ENCODE data around the gene GJD3. TPM values are rescaled to one million over a fixed set of nuclear protein-coding genes. Genes with fewer than 3 reads are reported as not detected.

GJD3 gene
- total RNA-seq, 1 donor from 2014 or later = 0.44 TPM

DNA sequence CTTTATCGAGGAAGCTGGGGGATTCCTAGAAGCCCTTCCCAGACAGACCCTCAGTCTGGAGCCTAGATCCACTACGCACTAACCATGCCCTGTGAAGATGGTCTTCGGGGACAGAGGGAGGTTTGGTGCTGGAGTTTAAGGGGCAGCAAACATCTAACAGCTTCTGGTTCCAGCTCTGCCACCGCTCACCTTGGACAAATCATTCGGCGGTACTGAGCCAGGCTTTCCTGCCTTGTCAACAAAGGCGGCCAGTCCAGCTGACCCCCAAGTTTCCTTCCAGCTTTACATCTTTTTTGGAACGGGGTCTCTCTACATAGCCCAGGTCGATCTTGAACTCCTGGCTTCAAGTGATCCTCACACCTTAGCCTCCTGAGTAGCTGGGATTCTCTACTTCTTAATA, 369 bp upstream of the GJD3 start:
- Mint-ChIP-seq H3K27me3 (ENCODE audit: insufficient read depth) (peaks cover 1% of the 10 kb centered on the region), H3K4me1 (ENCODE audit: low read depth) (peaks cover 5% of the 10 kb centered on the region), H3K4me3 (peak overlapping the region; percentile 78), H3K9me3 (no peaks in the 10 kb centered on the region), H3K27ac (no peak overlapping the region), H3K36me3 (ENCODE audit: low read depth) (no peaks in the 10 kb centered on the region)
- intact Hi-C loops (cut with micrococcal nuclease) = no loop called here
- no peak for DNase-seq (ENCODE audit: low spot score)

DNA sequence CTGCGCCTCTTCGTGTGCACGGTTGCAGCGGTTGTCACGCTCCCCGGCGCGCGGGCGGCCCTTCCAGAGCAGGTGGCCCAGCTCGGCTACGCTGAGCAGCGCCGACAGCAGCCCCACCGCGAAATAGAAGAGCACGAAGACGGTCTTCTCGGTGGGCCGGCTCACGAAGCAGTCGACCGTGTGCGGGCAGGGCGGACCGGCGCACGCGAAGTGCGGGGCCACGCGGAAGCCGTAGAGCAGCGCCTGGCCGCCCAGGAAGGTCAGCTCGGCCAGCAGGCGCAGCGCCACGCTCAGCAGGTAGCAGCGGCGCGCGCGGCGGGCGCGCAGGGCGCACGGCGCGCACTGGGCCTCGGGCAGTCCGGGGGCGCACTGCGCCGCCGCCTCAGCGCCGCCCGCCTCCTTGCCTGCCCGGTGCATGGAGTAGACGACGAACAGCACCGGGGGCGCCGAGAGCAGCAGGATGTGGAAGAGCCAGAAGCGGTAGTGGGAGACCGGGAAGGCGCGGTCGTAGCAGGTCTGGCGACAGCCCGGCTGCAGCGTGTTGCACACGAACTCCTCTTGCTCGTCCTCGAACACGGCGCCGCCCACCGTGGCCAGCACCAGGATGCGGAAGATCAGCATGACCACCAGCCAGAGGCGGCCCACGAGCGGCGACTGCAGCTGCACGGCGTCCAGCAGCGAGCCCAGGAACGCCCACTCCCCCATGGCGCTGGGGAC, 1.3 kb downstream of the GJD3 start:
- H3K36me3 Mint-ChIP-seq (ENCODE audit: low read depth) = no peaks in the 10 kb centered on the region
- peak; percentile 14 for DNase-seq (ENCODE audit: low spot score)
- H3K9me3 Mint-ChIP-seq = no peaks in the 10 kb centered on the region
- peaks cover 10% of the 10 kb centered on the region for H3K4me1 Mint-ChIP-seq (ENCODE audit: low read depth)
- peak overlapping the region; percentile 78 for H3K4me3 Mint-ChIP-seq
- peaks cover 1% of the 10 kb centered on the region for H3K27me3 Mint-ChIP-seq (ENCODE audit: insufficient read depth)
- H3K27ac Mint-ChIP-seq = no peak overlapping the region
- intact Hi-C loops (cut with micrococcal nuclease) = loop anchor here (2.0 kb wide), 1 partner anchor 32 kb away; no protein-coding TSS in a partner anchor

DNA sequence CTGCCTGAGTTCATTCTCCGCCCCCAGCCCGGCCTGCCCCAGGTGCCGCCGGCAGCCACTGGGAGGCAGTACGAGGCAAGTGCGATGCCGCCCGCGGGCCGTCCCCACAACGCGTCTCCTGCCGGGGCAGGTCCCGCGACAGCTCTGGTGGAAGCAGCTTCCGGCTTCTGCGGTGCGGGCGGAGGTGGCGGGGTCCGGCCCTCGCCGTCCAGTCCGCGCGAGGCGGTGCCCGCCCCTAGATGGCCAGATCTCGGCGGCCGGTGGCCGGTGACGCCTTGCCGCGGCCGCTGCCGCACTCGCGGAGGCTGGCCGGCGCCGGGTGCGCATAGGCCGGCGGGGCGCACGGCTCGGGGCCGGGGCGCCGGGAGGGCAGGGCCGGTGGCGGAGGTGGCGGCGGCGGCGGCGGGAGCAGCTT, 1.8 kb downstream of the GJD3 start:
- DNase-seq (ENCODE audit: low spot score) = peak; percentile 85
- peak overlapping the region; percentile 77 for H3K4me3 Mint-ChIP-seq

DNA sequence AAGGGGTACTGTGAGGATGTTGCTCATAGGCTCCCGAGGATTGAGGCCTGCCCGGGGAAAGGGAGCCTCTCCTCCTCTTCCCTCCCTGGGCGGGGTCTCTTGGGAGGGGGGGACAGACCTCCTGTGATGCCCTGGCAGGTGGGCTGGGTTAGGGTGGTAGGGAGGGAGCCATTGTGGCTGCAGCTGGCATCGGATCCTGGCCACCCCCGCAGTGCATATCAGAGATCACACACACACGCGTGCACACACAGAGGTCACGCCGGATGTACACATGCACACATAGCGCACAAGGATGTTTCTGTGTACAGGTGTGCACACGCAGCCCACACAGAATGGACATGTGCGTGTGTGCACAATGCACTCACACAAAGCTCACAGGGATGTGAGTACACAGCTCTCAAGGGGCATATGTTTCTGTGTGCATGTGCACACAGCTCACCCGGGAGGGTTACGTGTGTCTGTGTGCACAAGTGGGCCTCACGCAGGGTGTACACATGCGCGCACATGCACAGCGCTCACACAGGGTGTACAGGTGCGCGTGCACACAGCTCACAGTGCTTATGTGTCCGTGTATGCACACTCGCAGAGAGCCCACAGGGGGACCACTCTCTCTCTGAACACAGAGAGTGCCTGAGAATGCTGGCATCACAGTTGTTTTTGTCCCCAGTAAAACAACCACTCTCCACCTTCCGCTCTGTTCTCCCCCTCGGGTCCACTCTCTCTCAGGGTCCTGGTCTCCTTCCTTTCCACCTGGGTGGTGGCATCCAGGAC, 2.4 kb downstream of the GJD3 start:
- H3K4me3 Mint-ChIP-seq = peak overlapping the region; percentile 77
- no peak for DNase-seq (ENCODE audit: low spot score)
- H3K36me3 Mint-ChIP-seq (ENCODE audit: low read depth) = no peaks in the 10 kb centered on the region
- no peaks in the 10 kb centered on the region for H3K9me3 Mint-ChIP-seq
- peak overlapping the region; percentile 84 for H3K27ac Mint-ChIP-seq
- H3K27me3 Mint-ChIP-seq (ENCODE audit: insufficient read depth) = peaks cover 1% of the 10 kb centered on the region
- peaks cover 14% of the 10 kb centered on the region for H3K4me1 Mint-ChIP-seq (ENCODE audit: low read depth)
- intact Hi-C loops (cut with micrococcal nuclease) = loop anchor here (1.0 to 2.0 kb wide), 5 partner anchors 33 to 198 kb away; no protein-coding TSS in a partner anchor

More for the DNA sequence above, 1.8 kb downstream of the GJD3 start:
- peak overlapping the region; percentile 84 for H3K27ac Mint-ChIP-seq
- no peaks in the 10 kb centered on the region for H3K36me3 Mint-ChIP-seq (ENCODE audit: low read depth)
- H3K27me3 Mint-ChIP-seq (ENCODE audit: insufficient read depth) = peaks cover 1% of the 10 kb centered on the region
- intact Hi-C loops (cut with micrococcal nuclease) = loop anchor here (1.0 to 2.0 kb wide), 5 partner anchors 32 to 198 kb away; no protein-coding TSS in a partner anchor
- no peaks in the 10 kb centered on the region for H3K9me3 Mint-ChIP-seq
- peaks cover 14% of the 10 kb centered on the region for H3K4me1 Mint-ChIP-seq (ENCODE audit: low read depth)

DNA sequence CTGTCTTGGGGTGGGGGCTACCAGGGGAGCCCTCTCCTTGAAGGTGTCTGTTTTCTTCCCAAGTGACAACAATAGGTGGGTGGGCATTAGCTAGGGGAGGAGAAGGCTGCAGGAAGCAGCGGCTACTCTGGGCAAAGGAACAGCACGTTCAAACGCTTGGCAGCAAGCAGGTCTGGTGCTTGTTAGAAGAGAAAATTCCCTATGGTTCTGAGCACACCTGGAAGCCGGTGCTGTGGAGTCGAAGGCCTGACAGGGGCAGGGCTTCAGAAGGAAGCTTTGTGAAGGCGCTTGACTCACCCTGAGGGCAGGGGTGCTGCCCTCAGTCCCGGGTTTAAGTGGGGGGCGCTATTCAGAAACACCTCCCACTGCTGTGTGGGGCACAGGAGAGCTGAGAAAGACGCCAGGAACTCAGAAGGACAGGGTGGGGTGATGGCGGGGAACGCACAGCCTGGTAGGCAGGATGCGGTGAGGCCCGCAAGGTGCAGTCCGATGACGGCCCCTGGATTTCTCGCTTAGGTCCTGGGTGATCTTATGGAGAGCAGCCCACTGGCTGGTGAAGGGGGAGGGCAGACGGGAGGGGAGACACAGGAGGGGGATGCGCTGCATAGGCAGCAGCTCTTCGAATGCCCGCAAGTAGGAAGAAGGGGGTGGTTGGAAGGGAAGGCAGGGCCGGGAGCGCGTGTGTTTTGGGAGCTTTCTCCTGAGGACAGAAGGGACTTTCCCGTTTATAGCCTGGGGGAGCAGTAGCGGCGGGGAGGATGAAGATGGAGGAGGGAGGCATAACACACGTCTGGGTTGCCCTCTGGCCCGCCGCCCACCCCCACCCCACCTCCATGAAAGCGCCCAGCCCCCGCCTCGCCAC, 3.2 kb downstream of the GJD3 start:
- H3K4me1 Mint-ChIP-seq (ENCODE audit: low read depth) = peaks cover 14% of the 10 kb centered on the region
- no peak for DNase-seq (ENCODE audit: low spot score)
- peaks cover 1% of the 10 kb centered on the region for H3K27me3 Mint-ChIP-seq (ENCODE audit: insufficient read depth)
- no peak overlapping the region for H3K27ac Mint-ChIP-seq
- no peaks in the 10 kb centered on the region for H3K36me3 Mint-ChIP-seq (ENCODE audit: low read depth)
- intact Hi-C loops (cut with micrococcal nuclease) = no loop called here
- peak overlapping the region; percentile 59 for H3K4me3 Mint-ChIP-seq
- H3K9me3 Mint-ChIP-seq = no peaks in the 10 kb centered on the region

DNA sequence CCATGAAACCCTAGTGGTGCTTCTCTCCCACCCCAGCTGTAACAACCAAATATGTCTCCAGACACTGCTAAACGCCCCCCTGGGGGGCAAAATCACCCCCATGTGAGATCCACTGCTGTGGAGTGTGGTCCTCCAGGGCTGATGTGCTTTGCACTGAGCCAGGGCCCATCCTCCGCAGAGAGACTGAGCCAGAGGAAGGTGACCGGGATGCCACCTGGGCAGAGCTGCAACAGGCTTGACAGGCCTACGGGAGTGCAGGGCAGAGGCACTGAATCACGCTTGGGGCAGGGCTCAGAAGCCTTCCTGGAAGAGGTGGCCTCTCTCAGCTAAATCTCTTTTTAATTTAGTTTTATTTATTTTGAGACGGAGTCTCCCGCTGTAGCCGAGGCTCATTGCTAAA, 4.4 kb downstream of the GJD3 start:
- H3K4me1 Mint-ChIP-seq (ENCODE audit: low read depth) = peaks cover 14% of the 10 kb centered on the region
- H3K27me3 Mint-ChIP-seq (ENCODE audit: insufficient read depth) = peaks cover 1% of the 10 kb centered on the region
- H3K36me3 Mint-ChIP-seq (ENCODE audit: low read depth) = peaks cover 5% of the 10 kb centered on the region
- no peak overlapping the region for H3K27ac Mint-ChIP-seq
- H3K9me3 Mint-ChIP-seq = no peaks in the 10 kb centered on the region
- H3K4me3 Mint-ChIP-seq = no peak overlapping the region
- no peak for DNase-seq (ENCODE audit: low spot score)
- intact Hi-C loops (cut with micrococcal nuclease) = no loop called here

DNA sequence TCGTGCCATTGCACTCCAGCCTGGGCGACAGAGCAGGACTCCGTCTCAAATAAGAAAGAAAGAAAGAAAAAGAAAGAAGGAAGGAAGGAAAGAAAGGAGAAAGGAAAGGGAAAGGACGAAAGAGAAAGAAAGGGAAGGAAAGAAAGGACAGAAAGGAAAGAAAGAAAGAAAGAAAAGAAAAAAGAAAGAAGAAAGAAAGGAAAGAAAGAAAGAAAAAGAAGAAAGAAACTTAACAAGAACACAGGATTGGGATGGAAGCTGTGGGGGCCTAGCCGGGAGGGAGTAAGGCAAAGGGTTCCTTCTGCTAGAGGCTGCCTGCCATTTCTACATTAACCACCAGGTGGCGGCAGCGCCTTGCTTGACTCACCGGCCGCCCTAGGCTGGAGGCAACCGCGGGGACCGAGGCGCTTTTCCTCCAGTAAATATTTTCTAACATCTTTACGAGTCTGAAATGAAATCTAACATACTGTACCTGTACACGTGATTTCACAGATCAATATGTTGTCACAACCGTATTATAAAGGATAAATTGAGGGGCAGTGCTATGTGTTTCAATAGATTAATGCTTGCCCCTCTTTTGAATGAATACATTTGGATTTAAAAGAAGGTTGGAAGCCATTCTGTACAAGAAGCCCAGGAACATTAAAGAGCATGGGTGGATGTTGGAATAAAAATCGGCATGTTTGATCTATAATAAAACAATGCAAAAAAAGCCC, 6.1 kb downstream of the GJD3 start:
- peaks cover 5% of the 10 kb centered on the region for H3K36me3 Mint-ChIP-seq (ENCODE audit: low read depth)
- H3K4me1 Mint-ChIP-seq (ENCODE audit: low read depth) = peaks cover 14% of the 10 kb centered on the region
- peaks cover 1% of the 10 kb centered on the region for H3K27me3 Mint-ChIP-seq (ENCODE audit: insufficient read depth)
- H3K9me3 Mint-ChIP-seq = no peaks in the 10 kb centered on the region
- no peak overlapping the region for H3K27ac Mint-ChIP-seq
- peak overlapping the region; percentile 52 for H3K4me3 Mint-ChIP-seq
- peak; percentile 76 for DNase-seq (ENCODE audit: low spot score)
- intact Hi-C loops (cut with micrococcal nuclease) = loop anchor here (1.0 to 5.0 kb wide), 8 partner anchors 32 to 264 kb away; partner anchors contain the start of gene IGFBP4

DNA sequence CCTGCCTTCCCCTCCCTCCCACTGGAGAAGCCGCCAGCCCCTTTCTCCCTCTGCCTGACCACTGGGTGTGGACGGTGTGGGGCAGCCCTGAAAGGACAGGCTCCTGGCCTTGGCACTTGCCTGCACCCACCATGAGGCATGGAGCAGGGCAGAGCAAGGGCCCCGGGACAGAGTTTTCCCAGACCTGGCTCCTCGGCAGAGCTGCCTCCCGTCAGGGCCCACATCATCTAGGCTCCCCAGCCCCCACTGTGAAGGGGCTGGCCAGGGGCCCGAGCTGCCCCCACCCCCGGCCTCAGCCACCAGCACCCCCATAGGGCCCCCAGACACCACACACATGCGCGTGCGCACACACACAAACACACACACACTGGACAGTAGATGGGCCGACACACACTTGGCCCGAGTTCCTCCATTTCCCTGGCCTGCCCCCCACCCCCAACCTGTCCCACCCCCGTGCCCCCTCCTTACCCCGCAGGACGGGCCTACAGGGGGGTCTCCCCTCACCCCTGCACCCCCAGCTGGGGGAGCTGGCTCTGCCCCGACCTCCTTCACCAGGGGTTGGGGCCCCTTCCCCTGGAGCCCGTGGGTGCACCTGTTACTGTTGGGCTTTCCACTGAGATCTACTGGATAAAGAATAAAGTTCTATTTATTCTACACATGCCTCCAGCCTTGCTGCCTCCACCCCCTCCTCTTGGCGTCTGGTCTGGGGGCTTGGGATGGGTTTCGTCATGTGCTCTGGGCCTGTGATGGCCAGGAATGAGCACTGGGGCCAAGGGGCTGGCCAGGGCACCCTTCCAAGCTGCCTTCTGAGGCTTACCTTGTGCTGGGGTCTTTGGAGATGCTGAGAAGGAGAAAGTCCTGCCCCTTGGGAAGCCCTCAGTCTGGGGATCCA, 7.3 kb downstream of the GJD3 start:
- DNase-seq (ENCODE audit: low spot score) = no peak
- H3K27me3 Mint-ChIP-seq (ENCODE audit: insufficient read depth) = no peaks in the 10 kb centered on the region
- H3K9me3 Mint-ChIP-seq = no peaks in the 10 kb centered on the region
- no peak overlapping the region for H3K4me3 Mint-ChIP-seq
- intact Hi-C loops (cut with micrococcal nuclease) = loop anchor here (5.0 kb wide), 3 partner anchors 40 to 265 kb away; no protein-coding TSS in a partner anchor
- peaks cover 18% of the 10 kb centered on the region for H3K4me1 Mint-ChIP-seq (ENCODE audit: low read depth)
- no peak overlapping the region for H3K27ac Mint-ChIP-seq
- peaks cover 9% of the 10 kb centered on the region for H3K36me3 Mint-ChIP-seq (ENCODE audit: low read depth)

DNA sequence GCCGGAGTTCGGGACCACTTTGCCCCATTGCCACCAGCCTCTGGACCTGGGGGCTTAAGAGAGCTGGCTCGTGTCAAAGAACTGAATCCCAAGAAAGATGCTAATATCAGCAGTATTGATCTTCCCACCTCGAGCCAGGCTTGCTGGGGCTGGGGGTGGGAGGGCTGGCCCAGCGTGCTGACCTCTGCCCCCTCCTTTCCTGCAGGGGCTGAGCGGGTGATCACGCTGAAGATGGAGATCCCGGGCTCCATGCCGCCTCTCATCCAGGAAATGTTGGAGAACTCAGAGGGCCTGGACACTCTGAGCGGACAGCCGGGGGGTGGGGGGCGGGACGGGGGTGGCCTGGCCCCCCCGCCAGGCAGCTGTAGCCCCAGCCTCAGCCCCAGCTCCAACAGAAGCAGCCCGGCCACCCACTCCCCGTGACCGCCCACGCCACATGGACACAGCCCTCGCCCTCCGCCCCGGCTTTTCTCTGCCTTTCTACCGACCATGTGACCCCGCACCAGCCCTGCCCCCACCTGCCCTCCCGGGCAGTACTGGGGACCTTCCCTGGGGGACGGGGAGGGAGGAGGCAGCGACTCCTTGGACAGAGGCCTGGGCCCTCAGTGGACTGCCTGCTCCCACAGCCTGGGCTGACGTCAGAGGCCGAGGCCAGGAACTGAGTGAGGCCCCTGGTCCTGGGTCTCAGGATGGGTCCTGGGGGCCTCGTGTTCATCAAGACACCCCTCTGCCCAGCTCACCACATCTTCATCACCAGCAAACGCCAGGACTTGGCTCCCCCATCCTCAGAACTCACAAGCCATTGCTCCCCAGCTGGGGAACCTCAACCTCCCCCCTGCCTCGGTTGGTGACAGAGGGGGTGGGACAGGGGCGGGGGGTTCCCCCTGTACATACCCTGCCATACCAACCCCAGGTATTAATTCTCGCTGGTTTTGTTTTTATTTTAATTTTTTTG, 8.5 kb downstream of the GJD3 start:
- intact Hi-C loops (cut with micrococcal nuclease) = loop anchor here (1.0 to 5.0 kb wide), 4 partner anchors 39 to 266 kb away; no protein-coding TSS in a partner anchor
- Mint-ChIP-seq H3K9me3 (no peaks in the 10 kb centered on the region), H3K27me3 (ENCODE audit: insufficient read depth) (no peaks in the 10 kb centered on the region), H3K36me3 (ENCODE audit: low read depth) (peaks cover 15% of the 10 kb centered on the region), H3K27ac (no peak overlapping the region), H3K4me3 (no peak overlapping the region), H3K4me1 (ENCODE audit: low read depth) (peaks cover 18% of the 10 kb centered on the region)
- DNase-seq (ENCODE audit: low spot score) = no peak

DNA sequence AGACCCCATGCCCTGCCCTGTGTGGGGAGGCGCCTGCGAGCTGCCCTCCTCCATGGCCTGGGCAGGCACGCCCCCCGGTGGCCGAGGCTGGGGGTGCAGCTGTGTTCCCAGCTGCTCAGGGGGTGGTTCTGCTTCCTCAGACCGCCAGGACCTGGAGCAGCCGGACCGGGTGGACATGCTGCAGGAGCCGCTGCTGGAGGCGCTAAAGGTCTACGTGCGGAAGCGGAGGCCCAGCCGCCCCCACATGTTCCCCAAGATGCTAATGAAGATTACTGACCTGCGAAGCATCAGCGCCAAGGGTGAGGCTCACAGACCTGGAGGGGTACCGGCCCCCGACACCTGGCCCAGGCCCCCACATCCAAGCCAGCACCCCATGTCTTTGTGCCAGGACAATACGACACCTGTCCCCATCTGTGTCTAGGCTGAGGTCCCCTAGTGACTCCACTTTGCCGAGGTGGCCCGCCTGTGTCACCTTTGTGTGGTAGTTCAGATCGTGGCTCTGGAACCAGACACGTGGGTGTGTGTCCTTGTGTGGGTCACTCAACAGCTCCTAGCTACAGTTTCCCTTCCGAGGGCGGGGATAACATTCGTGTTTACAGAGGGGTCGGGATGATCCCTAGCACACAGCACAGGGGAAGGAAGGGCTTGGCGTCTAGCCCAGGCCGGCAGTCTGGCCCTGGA, 9.3 kb downstream of the GJD3 start:
- Mint-ChIP-seq H3K4me1 (ENCODE audit: low read depth) (peaks cover 20% of the 10 kb centered on the region), H3K36me3 (ENCODE audit: low read depth) (peaks cover 15% of the 10 kb centered on the region), H3K27me3 (ENCODE audit: insufficient read depth) (no peaks in the 10 kb centered on the region), H3K4me3 (no peak overlapping the region), H3K9me3 (no peaks in the 10 kb centered on the region), H3K27ac (no peak overlapping the region)
- DNase-seq (ENCODE audit: low spot score) = peak; percentile 71
- intact Hi-C loops (cut with micrococcal nuclease) = loop anchor here (1.0 to 5.0 kb wide), 4 partner anchors 38 to 267 kb away; no protein-coding TSS in a partner anchor
